C4-2B (cell line): Measurements from ENCODE around the gene KRT25.

Experiments
- ZFX ChIP-seq: fragments of 450-650 bp; IDR thresholded peaks from 2 replicates; pipeline ENCODE4 v1.6.1; 2017
- TF ChIP-seq, protein P1 (sequence below): fragments of 450-650 bp; conservative IDR thresholded peaks from 2 replicates; pipeline ENCODE4 v1.5.1; 2017; ENCODE audit warnings: mild to moderate bottlenecking

GRCh38 chr17:40777971-40778370, 22.8 kb upstream of the KRT25 start:
- TF ChIP-seq, protein P1, sequence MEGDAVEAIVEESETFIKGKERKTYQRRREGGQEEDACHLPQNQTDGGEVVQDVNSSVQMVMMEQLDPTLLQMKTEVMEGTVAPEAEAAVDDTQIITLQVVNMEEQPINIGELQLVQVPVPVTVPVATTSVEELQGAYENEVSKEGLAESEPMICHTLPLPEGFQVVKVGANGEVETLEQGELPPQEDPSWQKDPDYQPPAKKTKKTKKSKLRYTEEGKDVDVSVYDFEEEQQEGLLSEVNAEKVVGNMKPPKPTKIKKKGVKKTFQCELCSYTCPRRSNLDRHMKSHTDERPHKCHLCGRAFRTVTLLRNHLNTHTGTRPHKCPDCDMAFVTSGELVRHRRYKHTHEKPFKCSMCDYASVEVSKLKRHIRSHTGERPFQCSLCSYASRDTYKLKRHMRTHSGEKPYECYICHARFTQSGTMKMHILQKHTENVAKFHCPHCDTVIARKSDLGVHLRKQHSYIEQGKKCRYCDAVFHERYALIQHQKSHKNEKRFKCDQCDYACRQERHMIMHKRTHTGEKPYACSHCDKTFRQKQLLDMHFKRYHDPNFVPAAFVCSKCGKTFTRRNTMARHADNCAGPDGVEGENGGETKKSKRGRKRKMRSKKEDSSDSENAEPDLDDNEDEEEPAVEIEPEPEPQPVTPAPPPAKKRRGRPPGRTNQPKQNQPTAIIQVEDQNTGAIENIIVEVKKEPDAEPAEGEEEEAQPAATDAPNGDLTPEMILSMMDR = no peak
- no peak for TF ChIP-seq ZFX
